NT2/D1 (cell line): Measurements from ENCODE around the gene PDK4.

Source experiments
- SUZ12 ChIP-seq: IDR thresholded peaks from 2 replicates; pipeline ENCODE4 v1.6.1; 2011; ENCODE audit not compliant: insufficient read length, insufficient read depth; ENCODE audit errors: extremely low read depth
- YY1 ChIP-seq: IDR thresholded peaks from 2 replicates; pipeline ENCODE4 v1.6.1; 2011; ENCODE audit not compliant: insufficient read length, insufficient read depth
- ZNF274 ChIP-seq: IDR thresholded peaks from 2 replicates; pipeline ENCODE4 v1.6.1; 2011; ENCODE audit warnings: mild to moderate bottlenecking, low read depth, low read length

GRCh38 chr7:95537468-95537867 lies 58.8 kb downstream of the PDK4 start:
- TF ChIP-seq YY1 (no peak), SUZ12 (no peak), ZNF274 (no peak)
